Measurements from ENCODE around the gene SHCBP1.

SHCBP1 gene

DNA sequence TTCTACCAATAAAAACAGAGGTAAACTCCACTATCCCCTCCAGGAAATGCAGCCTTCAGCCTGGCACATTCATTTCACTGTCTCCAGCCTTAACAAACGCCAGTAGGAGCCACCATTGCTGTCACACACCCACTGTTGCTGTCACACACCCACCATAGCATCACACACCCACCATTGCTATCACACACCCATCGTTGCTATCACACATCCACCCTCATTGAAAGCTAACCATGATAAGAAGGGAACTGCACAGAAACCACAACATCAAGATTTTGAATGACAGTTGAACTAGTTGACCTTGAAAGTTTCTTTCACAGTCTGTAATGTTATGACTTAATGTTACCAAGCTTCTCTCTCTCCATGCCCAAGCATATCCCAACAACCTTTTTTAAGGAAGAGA lies 38.1 kb downstream of the SHCBP1 start:
- TF ChIP-seq, protein P1, sequence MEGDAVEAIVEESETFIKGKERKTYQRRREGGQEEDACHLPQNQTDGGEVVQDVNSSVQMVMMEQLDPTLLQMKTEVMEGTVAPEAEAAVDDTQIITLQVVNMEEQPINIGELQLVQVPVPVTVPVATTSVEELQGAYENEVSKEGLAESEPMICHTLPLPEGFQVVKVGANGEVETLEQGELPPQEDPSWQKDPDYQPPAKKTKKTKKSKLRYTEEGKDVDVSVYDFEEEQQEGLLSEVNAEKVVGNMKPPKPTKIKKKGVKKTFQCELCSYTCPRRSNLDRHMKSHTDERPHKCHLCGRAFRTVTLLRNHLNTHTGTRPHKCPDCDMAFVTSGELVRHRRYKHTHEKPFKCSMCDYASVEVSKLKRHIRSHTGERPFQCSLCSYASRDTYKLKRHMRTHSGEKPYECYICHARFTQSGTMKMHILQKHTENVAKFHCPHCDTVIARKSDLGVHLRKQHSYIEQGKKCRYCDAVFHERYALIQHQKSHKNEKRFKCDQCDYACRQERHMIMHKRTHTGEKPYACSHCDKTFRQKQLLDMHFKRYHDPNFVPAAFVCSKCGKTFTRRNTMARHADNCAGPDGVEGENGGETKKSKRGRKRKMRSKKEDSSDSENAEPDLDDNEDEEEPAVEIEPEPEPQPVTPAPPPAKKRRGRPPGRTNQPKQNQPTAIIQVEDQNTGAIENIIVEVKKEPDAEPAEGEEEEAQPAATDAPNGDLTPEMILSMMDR (IDR thresholded peaks at IDR 0.05), result no peak

DNA sequence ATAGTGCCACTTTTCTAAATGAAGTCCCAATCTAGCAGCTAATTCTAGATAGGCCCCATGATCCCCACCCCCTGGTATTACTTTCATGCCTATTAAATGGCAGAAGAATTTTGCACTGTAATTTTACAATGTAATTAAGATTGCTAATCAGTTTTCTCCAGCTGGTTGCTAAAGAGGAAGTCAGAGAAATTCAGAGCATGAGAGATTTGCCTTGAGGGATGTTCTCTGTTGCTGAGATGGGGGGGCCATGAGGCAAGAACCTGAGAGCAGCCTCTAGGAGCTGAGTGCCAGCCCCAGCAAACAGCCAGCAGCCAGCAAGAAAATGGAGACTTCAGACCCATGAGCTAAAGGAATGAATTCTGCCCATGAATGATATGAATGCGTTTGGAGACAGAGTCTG lies 38.9 kb downstream of the SHCBP1 start:
- TF ChIP-seq, protein P1 (IDR thresholded peaks at IDR 0.05), result no peak

DNA sequence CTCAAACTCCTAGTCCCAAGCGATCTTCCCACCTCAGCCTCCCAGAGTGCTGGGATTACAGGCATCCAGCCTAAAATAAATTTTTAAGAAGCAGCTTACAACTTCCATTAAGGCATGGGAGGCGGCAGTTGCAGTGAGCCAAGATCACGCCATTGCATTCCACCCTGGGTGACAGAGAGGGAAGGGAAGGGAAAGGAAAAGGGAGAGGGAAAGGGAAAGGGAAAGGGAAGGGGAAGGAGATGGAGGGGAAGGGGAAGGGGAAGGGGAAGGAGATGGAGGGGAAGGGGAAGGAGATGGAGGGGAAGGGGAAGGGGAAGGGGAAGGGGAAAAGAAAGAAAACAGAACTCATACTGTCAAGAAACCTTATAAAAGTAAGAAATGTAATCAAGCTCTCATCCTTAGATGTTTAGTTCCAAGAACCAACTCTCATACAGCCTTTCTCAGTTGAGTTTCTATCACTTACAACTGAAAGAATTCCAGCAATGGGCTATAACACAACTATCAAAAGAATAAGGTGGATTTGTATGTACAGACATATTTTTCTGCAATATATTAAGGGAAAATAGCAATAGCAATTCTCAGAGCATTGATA lies 43.1 kb downstream of the SHCBP1 start:
- TF ChIP-seq, protein P1 (IDR thresholded peaks at IDR 0.05), result no peak

DNA sequence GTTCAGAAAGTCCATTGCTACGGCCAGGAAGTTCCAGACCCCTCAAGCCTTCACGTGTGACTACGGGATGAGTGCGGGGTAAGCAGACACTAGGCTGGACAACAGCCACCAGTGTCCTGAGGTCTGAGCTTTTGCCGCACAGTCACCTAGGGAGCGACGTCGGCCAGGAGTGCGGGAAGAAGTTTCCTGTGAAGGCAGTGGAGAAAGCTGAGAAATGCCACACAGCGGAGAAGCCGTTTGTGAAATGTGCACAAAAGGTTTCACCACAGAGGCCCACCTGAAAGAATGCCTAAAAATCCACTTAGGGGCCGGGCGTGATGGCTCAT lies 47.4 kb downstream of the SHCBP1 start:
- TF ChIP-seq, protein P1 (IDR thresholded peaks at IDR 0.05), result no peak

DNA sequence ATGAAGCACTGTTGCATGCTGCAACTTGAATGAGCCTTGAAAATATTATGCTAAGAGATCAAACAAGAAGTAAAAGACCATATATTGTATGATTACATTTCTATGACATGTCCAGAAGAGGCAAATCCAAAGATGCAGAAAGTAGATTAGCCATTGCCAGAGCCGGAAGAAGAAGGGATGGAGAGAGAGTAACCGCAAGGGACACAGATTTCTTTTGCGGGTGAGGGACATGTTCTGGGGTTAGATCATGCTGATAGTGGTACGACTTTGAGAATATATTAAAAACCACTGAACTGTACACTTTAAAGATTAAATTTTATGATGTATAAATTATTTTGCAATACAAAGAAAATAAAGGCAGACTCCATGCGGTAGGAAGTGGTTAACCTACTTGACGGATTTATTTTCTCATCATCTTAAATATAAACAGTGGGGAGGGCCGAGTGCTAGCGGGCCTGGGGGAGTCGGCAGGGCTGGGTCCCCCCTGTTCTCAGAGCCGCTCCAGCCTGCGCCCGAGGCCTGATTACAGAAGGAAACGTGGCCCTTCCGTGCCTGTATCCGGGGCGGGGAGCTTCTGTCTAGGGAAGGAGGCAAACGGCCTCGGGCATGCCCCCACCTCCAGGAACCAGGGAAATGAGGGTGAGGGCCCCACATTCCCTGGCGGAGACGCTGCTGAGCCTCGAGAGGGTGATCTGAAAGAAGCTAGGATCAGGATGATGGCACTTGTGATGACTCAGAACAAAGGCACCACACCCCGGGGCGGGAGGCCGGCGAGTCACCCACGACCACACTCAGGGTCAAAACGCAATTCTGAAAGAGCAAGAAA lies 48.0 kb downstream of the SHCBP1 start:
- TF ChIP-seq, protein P1 (IDR thresholded peaks at IDR 0.05), result no peak

DNA sequence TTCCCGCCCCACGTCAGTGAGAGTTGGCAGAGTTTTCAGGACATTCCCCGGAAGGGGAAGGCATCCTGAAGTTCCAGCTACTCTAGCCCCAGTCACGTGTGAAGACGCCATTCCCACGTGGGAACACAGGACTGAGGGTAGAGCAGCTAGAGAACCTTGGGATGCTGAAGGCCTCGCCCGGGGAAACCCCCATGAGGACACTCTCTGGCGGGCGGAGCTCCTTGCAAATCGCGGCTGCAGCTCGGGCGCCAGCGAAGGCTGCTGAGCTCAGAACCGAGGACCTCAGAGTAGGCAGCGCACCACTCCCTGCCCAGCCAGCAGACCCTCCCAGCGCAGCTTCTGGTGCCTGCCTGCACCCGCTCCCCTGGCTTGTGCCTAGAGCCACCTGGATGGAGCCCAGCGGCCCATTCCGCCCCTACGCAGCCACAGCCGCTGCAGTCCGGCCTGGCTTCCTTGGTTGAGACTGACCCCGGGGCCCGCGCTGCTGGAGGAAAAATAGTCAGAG lies 51.9 kb downstream of the SHCBP1 start:
- TF ChIP-seq, protein P1 (IDR thresholded peaks at IDR 0.05), result no peak

DNA sequence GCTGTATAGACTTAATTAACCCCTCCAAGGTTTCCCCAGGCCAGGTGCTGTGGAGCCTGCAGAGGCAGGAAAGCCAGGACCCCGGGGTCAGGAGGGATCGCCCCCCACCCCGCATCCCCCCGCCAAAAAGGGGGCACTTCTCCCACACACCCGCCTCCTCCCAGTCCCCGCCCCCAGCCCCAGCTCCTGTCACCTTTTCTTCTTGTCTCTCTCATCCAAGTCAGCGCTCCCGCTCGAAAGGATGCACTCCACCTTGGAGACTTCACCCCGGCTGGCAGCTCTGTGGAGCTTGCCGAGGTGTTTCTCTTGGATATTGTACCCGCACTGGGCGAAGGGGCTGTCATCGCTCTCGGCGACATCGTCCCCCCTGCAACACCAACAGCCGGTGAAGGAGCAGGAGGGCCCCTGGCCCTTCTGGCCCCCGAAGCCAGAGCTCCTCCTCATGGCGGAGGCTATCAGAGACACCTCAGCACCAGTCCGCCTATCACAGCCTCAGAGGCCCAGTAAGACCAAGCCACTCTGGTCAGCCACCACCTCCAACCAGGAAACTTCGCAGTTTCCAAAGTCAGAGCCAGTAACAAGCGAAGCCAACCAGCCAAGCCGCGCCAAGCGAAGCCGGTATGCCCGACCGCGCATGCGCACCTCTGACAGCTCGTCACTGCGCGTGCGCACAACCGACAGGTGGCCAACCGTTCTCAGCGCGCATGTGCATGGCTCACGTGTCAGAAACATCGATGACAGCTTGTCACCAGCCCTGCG lies 52.5 kb downstream of the SHCBP1 start:
- TF ChIP-seq, protein P1 (IDR thresholded peaks at IDR 0.05), result no peak

Data from LNCAP (cell line).